ENCODE results near the gene RBM33.

GRCh38 chr7:155706376-155706775, 61.9 kb downstream of the RBM33 start:
- TF ChIP-seq CTCF (IDR thresholded peaks at IDR 0.05) (no peak), POLR2A (IDR thresholded peaks at IDR 0.05) (no peak), EP300 (IDR thresholded peaks at IDR 0.05; ENCODE audit: low read depth) (no peak), POLR2AphosphoS5 (IDR thresholded peaks at IDR 0.05) (no peak)
